GM19463 (cell line): ENCODE data around the gene MYO19.
"Not testable (repeated sequence)": the region's sequence is repeated elsewhere in the genome, so short reads cannot be mapped to it uniquely, and the experiment has no call there.

Experiments
- ATAC-seq: cut with Tn5 transposase; IDR thresholded peaks from one replicate; pipeline ENCODE4 v1.9.1; 2021; ENCODE audit warnings: mild to moderate bottlenecking, moderate library complexity; ENCODE audit not compliant: unreplicated experiment

Gene MYO19

GRCh38 chr17:36469733-36470132 is 64.9 kb downstream of the MYO19 start:
- no peak for ATAC-seq

- ATAC-seq, result no peak
Observed at GRCh38 chr17:36468903-36469635, 65.6 kb downstream of the MYO19 start.

- ATAC-seq, result no peak
Observed at GRCh38 chr17:36464765-36465088, 69.9 kb downstream of the MYO19 start.

- ATAC-seq, result no peak
Observed at GRCh38 chr17:36463916-36464764, 70.5 kb downstream of the MYO19 start.

GRCh38 chr17:36461330-36462110 is 73.1 kb downstream of the MYO19 start:
- no peak for ATAC-seq

GRCh38 chr17:36460265-36460937 is 74.3 kb downstream of the MYO19 start:
- ATAC-seq, result no peak

GRCh38 chr17:36459601-36460000 is 75.1 kb downstream of the MYO19 start:
- ATAC-seq, result no peak

- ATAC-seq, result no peak
Observed at GRCh38 chr17:36459045-36459444, 75.6 kb downstream of the MYO19 start.

- ATAC-seq, result not testable (repeated sequence)
Observed at GRCh38 chr17:36457701-36458100, 77.0 kb downstream of the MYO19 start.

GRCh38 chr17:36452888-36453287 is 81.8 kb downstream of the MYO19 start:
- ATAC-seq, result not testable (repeated sequence)

GRCh38 chr17:36449997-36450396 is 84.7 kb downstream of the MYO19 start:
- not testable (repeated sequence) for ATAC-seq
